Progenitor cell of endocrine pancreas (in vitro differentiated cells): ENCODE measurements around the gene XPOT. TPM values are rescaled to one million over a fixed set of nuclear protein-coding genes. Genes with fewer than 3 reads are reported as not detected.
"Not testable (repeated sequence)": the region's sequence is repeated elsewhere in the genome, so short reads cannot be mapped to it uniquely, and the experiment has no call there.

Experiments
- DNase-seq: peaks from one replicate; pipeline ENCODE4 v3.0.0; 2021; ENCODE audit warnings: low spot score; ENCODE audit not compliant: unreplicated experiment
- H3K27ac Mint-ChIP-seq: 2 replicates; pipeline ENCODE4 v1.8.0; 2021; ENCODE audit warnings: mild to moderate bottlenecking, moderate library complexity, mixed read lengths
- H3K27me3 Mint-ChIP-seq: 2 replicates; pipeline ENCODE4 v1.8.0; 2021; ENCODE audit warnings: mixed read lengths
- H3K36me3 Mint-ChIP-seq: 2 replicates; pipeline ENCODE4 v1.8.0; 2022; ENCODE audit warnings: mixed read lengths; ENCODE audit not compliant: insufficient read depth
- H3K4me1 Mint-ChIP-seq: 2 replicates; pipeline ENCODE4 v1.8.0; 2021; ENCODE audit warnings: low read depth, mixed read lengths
- H3K4me3 Mint-ChIP-seq: 2 replicates; pipeline ENCODE4 v1.8.0; 2021; ENCODE audit warnings: low read depth, mild to moderate bottlenecking, moderate library complexity, mixed read lengths
- H3K9me3 Mint-ChIP-seq: 2 replicates; pipeline ENCODE4 v1.8.0; 2021; ENCODE audit warnings: low read depth, mixed read lengths
- long read RNA-seq: library from polyadenylated mRNA; unstranded; transcript quantifications from one replicate; pipeline ENCODE4 v2.0.0, GENCODE V29; 2020
- total RNA-seq: library from RNA; stranded (reverse); gene quantifications from 2 replicates; pipeline ENCODE4 v1.2.1, GENCODE V29; 2021
- TF ChIP-seq, protein P1 (sequence below): fragments of 200-600 bp; sonication (generic); IDR thresholded peaks from one replicate; pipeline ENCODE4 v1.5.0; 2021; ENCODE audit warnings: antibody characterized with exemption, mild to moderate bottlenecking; ENCODE audit not compliant: unreplicated experiment

XPOT gene, protein sequence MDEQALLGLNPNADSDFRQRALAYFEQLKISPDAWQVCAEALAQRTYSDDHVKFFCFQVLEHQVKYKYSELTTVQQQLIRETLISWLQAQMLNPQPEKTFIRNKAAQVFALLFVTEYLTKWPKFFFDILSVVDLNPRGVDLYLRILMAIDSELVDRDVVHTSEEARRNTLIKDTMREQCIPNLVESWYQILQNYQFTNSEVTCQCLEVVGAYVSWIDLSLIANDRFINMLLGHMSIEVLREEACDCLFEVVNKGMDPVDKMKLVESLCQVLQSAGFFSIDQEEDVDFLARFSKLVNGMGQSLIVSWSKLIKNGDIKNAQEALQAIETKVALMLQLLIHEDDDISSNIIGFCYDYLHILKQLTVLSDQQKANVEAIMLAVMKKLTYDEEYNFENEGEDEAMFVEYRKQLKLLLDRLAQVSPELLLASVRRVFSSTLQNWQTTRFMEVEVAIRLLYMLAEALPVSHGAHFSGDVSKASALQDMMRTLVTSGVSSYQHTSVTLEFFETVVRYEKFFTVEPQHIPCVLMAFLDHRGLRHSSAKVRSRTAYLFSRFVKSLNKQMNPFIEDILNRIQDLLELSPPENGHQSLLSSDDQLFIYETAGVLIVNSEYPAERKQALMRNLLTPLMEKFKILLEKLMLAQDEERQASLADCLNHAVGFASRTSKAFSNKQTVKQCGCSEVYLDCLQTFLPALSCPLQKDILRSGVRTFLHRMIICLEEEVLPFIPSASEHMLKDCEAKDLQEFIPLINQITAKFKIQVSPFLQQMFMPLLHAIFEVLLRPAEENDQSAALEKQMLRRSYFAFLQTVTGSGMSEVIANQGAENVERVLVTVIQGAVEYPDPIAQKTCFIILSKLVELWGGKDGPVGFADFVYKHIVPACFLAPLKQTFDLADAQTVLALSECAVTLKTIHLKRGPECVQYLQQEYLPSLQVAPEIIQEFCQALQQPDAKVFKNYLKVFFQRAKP
- 65.4 and 73.6 TPM in 2 replicates for total RNA-seq
- long read RNA-seq, full-length matches to known transcripts: 34 of 77 reads
- long read RNA-seq, partial matches to known transcripts: 33 of 77 reads
- long read RNA-seq, other reads (novel, unspliced or antisense): 10 of 77 reads

DNA sequence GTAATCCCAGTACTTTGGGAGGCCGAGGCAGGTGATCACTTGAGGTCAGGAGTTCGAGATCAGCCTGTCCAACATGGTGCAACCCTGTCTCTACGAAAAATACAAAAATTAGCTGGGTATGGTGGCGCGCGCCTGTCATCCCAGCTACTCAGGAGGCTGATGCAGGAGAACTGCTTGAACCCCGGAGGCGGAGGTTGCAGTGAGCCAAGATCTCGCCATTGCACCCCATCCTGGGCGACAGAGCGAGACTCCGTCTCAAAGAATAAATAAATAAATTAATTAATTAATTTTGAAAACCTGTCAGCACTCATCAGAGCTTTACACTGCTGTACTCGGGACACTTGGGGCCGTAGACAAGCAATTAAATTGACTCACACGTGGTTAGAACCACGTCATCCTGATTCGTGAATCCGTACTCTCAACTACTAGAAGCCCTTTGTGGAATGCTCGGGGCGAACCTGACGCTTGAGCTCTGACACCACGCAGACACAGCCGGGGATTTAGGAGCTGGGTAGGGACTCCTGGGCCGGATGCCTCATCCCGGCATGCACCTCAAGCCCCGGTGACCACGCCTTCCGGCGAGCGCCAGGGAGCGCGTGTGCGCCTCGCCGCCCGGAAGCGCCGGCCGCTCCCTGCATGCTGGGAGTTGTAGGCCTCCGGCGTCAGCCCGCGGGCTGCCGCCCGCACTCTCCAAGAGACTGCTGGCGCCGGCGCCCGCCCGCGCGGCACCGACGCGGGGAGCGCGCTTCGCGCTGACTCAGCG is at the start of gene XPOT:
XPOT (plus strand) TSS at position 686 of the 763 bp plus-strand sequence. CDS start 5,644 bp downstream, outside the sequence.
- Mint-ChIP-seq H3K27ac (peak within 1 kb of the TSS; percentile 99), H3K4me1 (peaks cover 7% of the 10 kb centered on the region), H3K4me3 (peak within 1 kb of the TSS; percentile 97), H3K36me3 (no peaks in the 10 kb centered on the region), H3K9me3 (no peaks in the 10 kb centered on the region), H3K27me3 (no peaks in the 10 kb centered on the region)
- peak; percentile 85 for DNase-seq
- TF ChIP-seq, protein P1, sequence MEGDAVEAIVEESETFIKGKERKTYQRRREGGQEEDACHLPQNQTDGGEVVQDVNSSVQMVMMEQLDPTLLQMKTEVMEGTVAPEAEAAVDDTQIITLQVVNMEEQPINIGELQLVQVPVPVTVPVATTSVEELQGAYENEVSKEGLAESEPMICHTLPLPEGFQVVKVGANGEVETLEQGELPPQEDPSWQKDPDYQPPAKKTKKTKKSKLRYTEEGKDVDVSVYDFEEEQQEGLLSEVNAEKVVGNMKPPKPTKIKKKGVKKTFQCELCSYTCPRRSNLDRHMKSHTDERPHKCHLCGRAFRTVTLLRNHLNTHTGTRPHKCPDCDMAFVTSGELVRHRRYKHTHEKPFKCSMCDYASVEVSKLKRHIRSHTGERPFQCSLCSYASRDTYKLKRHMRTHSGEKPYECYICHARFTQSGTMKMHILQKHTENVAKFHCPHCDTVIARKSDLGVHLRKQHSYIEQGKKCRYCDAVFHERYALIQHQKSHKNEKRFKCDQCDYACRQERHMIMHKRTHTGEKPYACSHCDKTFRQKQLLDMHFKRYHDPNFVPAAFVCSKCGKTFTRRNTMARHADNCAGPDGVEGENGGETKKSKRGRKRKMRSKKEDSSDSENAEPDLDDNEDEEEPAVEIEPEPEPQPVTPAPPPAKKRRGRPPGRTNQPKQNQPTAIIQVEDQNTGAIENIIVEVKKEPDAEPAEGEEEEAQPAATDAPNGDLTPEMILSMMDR: no peak

GRCh38 chr12:64356209-64356608 is 48.0 kb upstream of the XPOT start:
- H3K27me3 Mint-ChIP-seq, H3K36me3 Mint-ChIP-seq, DNase-seq, H3K4me1 Mint-ChIP-seq, H3K27ac Mint-ChIP-seq, H3K4me3 Mint-ChIP-seq: not testable (repeated sequence)
- peaks cover 12% of the 10 kb centered on the region for H3K9me3 Mint-ChIP-seq

DNA sequence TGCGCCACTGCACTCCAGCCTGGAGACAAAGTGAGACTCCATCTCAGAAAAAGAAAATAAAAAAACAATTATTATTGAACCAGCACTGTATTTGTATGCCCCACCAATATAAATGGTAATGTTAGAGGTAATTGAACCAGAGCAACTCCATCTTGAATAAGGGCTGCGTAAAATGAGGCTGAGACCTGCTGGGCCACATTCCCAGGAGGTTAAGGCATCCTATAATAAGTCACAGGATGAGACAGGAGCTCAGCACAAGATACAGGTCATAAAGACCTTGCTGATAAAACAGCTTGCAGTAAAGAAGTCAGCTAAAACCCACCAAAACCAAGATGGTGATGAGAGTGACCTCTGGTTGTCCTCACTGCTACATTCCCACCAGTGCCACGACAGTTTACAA is 43.0 kb upstream of the XPOT start:
- not testable (repeated sequence) for H3K9me3 Mint-ChIP-seq, H3K4me1 Mint-ChIP-seq, H3K27ac Mint-ChIP-seq, H3K27me3 Mint-ChIP-seq, DNase-seq, H3K4me3 Mint-ChIP-seq, H3K36me3 Mint-ChIP-seq

DNA sequence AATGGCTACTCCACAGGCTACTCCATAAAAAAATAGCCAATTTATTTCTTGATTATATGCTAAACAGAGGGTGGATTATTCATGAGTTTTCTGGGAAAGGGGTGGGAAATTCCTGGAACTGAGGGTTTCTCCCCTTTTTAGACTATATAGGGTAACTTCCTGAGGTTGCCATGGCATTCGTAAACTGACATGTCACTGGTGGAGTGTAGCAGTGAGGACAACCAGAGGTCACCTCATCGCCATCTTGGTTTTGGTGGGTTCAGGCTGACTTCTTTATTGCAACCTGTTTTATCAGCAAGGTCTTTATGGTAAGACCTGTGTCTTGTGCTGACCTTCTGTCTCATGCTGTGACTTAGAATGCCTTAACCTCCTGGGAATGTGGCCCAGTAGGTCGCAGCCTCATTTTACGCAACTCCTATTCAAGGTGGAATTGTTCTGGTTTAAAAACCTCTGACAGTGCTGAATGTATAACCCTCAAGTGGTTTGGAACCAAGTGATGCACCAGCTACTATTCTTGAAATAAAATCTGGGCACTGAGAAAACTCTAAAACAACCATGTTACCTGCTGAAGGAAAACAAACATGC is 41.4 kb upstream of the XPOT start:
- Mint-ChIP-seq H3K36me3 (no peaks in the 10 kb centered on the region), H3K9me3 (no peaks in the 10 kb centered on the region), H3K27ac (no peak overlapping the region), H3K27me3 (no peaks in the 10 kb centered on the region), H3K4me1 (peaks cover 2% of the 10 kb centered on the region), H3K4me3 (no peak overlapping the region)
- DNase-seq: no peak
- TF ChIP-seq, protein P1: no peak

GRCh38 chr12:64383675-64384074 is 20.5 kb upstream of the XPOT start:
- no peaks in the 10 kb centered on the region for H3K27me3 Mint-ChIP-seq
- H3K4me3 Mint-ChIP-seq: no peak overlapping the region
- H3K9me3 Mint-ChIP-seq: peaks cover 15% of the 10 kb centered on the region
- TF ChIP-seq, protein P1: no peak
- no peaks in the 10 kb centered on the region for H3K36me3 Mint-ChIP-seq
- no peak for DNase-seq
- peaks cover 2% of the 10 kb centered on the region for H3K4me1 Mint-ChIP-seq
- no peak overlapping the region for H3K27ac Mint-ChIP-seq
